Mammary epithelial cell (primary cell): ENCODE measurements around the gene ABCA4.

Source experiments
- EZH2 ChIP-seq: IDR thresholded peaks from 2 replicates; pipeline ENCODE4 v1.6.1; 2012; ENCODE audit warnings: low read length, inconsistent platforms, borderline replicate concordance
- TF ChIP-seq, protein P1 (sequence below), 2 donors: IDR thresholded peaks in 1 of 2; conservative IDR thresholded peaks in 1 of 2; 2 replicates each; pipeline ENCODE4 v1.5.1; 2011 to 2012; ENCODE audit warnings: inconsistent platforms in 2 of 2, low read length in 2 of 2, mild to moderate bottlenecking in 2 of 2, control low read depth in 1 of 2, low read depth in 1 of 2; ENCODE audit not compliant: insufficient read depth in 1 of 2; ENCODE audit errors: extremely low read depth in 1 of 2

DNA sequence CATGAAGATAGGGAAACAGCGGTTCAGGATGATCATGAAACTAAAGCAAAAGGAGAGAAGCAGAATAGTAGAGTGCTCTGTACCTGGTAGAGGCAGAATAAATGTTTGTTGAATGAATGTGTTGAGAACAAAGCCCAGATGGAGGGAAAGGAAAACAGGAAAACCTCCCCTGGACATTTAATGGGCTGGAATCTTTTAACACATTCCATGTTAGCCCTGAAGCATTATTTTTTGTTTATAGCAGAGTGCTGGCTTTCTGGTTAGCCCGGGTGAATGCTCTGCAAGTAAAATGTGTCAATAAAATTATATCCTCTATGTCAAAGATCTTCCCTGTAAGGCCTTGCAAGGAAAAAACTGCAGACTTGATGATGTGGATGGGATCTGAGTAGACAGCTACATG lies 60.2 kb downstream of the ABCA4 start:
- TF ChIP-seq, protein P1, sequence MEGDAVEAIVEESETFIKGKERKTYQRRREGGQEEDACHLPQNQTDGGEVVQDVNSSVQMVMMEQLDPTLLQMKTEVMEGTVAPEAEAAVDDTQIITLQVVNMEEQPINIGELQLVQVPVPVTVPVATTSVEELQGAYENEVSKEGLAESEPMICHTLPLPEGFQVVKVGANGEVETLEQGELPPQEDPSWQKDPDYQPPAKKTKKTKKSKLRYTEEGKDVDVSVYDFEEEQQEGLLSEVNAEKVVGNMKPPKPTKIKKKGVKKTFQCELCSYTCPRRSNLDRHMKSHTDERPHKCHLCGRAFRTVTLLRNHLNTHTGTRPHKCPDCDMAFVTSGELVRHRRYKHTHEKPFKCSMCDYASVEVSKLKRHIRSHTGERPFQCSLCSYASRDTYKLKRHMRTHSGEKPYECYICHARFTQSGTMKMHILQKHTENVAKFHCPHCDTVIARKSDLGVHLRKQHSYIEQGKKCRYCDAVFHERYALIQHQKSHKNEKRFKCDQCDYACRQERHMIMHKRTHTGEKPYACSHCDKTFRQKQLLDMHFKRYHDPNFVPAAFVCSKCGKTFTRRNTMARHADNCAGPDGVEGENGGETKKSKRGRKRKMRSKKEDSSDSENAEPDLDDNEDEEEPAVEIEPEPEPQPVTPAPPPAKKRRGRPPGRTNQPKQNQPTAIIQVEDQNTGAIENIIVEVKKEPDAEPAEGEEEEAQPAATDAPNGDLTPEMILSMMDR (conservative IDR thresholded peaks at IDR 0.05 in 1 of 2, IDR thresholded peaks at IDR 0.05 in 1 of 2; ENCODE audit: extremely low read depth in 1 of 2, insufficient read depth in 1 of 2, low read depth in 1 of 2, low read length in 2 of 2) = no peak
- TF ChIP-seq EZH2 = no peak
